HG03469 (cell line): ENCODE results near the gene ATP8B1.

Experiments used
- ATAC-seq: cut with Tn5 transposase; IDR thresholded peaks from one replicate; pipeline ENCODE4 v1.9.1; 2021; ENCODE audit warnings: mild to moderate bottlenecking, moderate library complexity, moderate number of reproducible peaks; ENCODE audit not compliant: unreplicated experiment

ATP8B1 gene

GRCh38 chr18:57631697-57632096 is 171.4 kb downstream of the ATP8B1 start:
- ATAC-seq: no peak

DNA sequence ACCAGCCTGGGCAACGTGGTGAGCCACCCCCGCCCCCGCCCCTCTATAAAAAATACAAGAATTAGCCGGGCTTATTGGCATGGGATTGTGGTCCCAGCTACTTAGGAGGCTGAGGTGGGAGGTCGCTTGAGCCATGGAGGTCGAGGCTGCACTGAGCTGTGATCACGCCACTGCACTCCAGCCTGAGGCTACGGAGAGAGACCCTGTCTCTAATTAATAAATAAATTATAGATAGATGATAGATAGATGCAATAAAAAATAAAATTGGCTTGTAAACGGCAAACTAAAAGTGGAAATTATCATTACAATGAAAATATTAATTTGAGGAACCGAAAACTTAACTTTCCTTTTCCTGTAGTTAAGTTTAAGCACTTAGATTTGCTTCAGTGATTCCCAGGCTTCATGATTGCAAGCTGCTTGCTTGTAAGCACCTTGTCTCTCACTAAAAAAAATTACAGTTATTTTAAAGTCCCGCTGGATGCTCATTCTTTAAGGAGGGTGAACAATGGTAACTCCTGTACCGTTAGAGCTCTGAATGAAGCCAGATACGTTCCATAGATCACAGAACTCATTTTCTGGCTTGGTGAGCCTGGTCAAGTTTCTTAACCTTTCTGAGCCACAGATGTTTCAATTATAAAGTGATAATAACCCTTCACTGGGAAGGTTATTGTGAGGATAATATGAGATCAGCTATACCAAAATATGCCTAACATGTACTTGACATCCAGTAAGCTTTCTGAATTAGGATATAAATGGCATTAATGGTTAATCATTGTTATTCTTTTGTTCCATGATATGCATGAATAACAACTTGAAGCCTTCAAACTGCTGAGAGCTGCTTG is 172.1 kb downstream of the ATP8B1 start:
- no peak for ATAC-seq

GRCh38 chr18:57630002-57630753 is 172.9 kb downstream of the ATP8B1 start:
- peak; percentile 61 for ATAC-seq

DNA sequence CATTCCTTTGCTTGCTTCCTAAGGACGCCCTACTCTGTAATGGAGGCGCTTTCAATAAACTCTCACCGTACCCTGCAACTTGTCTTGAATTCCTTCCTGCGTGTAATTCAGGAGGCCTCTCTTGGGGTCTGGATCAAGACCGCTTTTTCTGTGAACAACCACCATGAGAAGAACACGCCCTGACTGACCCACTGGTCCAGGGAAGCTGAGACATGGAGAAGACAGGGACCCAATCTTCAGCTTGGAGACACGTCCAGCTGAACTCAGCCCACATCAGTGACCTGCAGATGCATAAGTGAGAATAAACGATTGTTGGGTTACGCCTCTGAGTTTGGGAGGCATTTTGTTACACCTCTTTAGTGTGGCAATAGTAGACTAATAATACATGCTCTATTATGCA is 173.7 kb downstream of the ATP8B1 start:
- no peak for ATAC-seq

GRCh38 chr18:57627488-57627887 is 175.6 kb downstream of the ATP8B1 start:
- ATAC-seq: no peak

GRCh38 chr18:57624988-57625387 is 178.1 kb downstream of the ATP8B1 start:
- no peak for ATAC-seq

DNA sequence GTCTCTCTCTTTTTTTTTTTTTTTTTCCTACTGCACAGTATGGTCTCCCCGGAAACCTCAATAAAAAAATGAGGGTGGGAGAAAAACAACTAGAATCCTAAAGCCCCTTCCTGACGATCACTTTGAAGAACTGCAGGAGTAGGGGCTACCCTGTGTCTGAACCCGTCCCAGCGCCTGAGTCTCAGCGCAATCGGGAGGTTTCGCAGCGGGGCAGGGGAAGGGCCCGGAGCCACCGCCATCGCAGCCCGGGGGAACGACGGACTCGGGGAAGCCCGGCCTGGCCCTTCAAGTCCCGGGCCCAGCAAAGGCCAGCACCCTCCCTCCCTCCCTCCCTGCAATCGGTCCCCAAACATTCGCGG is 181.9 kb downstream of the ATP8B1 start:
- peak; percentile 15 for ATAC-seq

DNA sequence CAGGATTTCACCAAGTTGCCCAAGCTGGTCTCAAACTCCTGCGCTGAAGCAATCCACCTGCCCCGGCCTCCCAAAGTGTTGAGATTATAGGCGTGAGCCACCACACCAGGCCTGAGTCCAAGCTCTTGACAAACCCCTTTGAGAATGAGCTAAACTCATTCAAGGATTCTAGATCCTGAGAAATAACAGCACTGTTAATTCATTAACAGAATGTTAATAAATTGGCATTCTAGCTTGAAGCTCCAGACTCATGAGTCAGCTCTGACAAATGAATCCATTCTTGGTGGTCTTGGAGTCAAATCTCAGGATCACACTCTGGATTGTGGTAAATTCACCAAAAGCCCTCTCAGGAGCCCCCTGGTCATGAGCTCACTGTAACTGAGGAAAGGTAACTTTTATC is 183.2 kb downstream of the ATP8B1 start:
- no peak for ATAC-seq

DNA sequence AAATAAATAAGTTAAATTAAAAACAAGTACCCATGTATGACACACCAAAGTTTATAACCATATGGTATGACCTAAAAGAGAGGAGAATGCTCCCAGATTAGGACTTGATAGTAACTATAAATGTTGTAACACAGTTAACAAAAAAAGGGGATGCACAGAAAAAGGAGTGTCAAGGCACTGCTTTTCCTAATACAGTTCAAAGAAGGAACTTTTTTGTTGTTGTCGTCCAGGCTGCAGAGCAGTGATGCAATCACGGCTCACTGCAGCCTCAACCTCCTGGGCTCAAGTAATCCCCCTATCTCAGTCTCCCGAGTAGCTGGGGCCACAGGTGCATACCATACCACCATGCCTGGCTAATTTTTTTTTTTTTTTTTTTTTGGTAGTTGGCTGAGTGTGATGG is 184.2 kb downstream of the ATP8B1 start:
- ATAC-seq: no peak

- no peak for ATAC-seq
Measured at GRCh38 chr18:57603871-57604270, 199.2 kb downstream of the ATP8B1 start.
